RWPE2 (cell line): Measurements from ENCODE around the gene HERC3.

Experiments used
- ATAC-seq: fragments of 200-7000 bp; cut with Tn5 transposase; 3 replicates; pipeline ENCODE4 v1.9.1; 2021; ENCODE audit warnings: low read depth
- DNase-seq: peaks from one replicate; pipeline ENCODE4 v3.0.0-alpha.2; 2020; ENCODE audit warnings: low spot score
- H3K27ac ChIP-seq: fragments of 450-650 bp; 2 replicates; pipeline ENCODE4 v1.5.1; 2017; ENCODE audit warnings: mild to moderate bottlenecking; ENCODE audit not compliant: poor library complexity, severe bottlenecking
- H3K27me3 ChIP-seq: fragments of 250-450 bp; sonication (Bioruptor Pico); 2 replicates; pipeline ENCODE4 v1.5.1; 2021; ENCODE audit warnings: mild to moderate bottlenecking, moderate library complexity; ENCODE audit not compliant: insufficient read depth, poor library complexity, severe bottlenecking
- H3K36me3 ChIP-seq: fragments of 250-450 bp; sonication (Bioruptor Pico); 2 replicates; pipeline ENCODE4 v1.5.1; 2020; ENCODE audit warnings: low read depth, mild to moderate bottlenecking, moderate library complexity
- H3K4me1 ChIP-seq: fragments of 250-450 bp; sonication (Bioruptor Pico); 2 replicates; pipeline ENCODE4 v1.5.1; 2021; ENCODE audit warnings: mild to moderate bottlenecking, moderate library complexity; ENCODE audit not compliant: insufficient read depth, poor library complexity, severe bottlenecking
- H3K4me3 ChIP-seq: fragments of 250-450 bp; sonication (Bioruptor Pico); 2 replicates; pipeline ENCODE4 v1.5.1; 2021; ENCODE audit warnings: mild to moderate bottlenecking, moderate library complexity; ENCODE audit not compliant: severe bottlenecking
- H3K9me3 ChIP-seq: fragments of 250-450 bp; sonication (Bioruptor Pico); 2 replicates; pipeline ENCODE4 v1.5.1; 2021; ENCODE audit warnings: mild to moderate bottlenecking, moderate library complexity; ENCODE audit not compliant: severe bottlenecking
- TF ChIP-seq, protein P1 (sequence below): fragments of 450-650 bp; IDR thresholded peaks from one replicate; pipeline ENCODE4 v1.5.1; 2017; ENCODE audit warnings: mild to moderate bottlenecking, moderate library complexity; ENCODE audit not compliant: poor library complexity, severe bottlenecking

HERC3 gene

GRCh38 chr4:88674565-88674964, 82.3 kb downstream of the HERC3 start:
- H3K4me1 ChIP-seq: no peaks in the 10 kb centered on the region
- ATAC-seq (peak; percentile 23; the same call in 1 of the 3 replicates), DNase-seq (no peak)
- H3K27ac ChIP-seq: no peak overlapping the region
- no peak overlapping the region for H3K4me3 ChIP-seq
- no peaks in the 10 kb centered on the region for H3K9me3 ChIP-seq
- peaks cover 90% of the 10 kb centered on the region for H3K36me3 ChIP-seq
- TF ChIP-seq, protein P1, sequence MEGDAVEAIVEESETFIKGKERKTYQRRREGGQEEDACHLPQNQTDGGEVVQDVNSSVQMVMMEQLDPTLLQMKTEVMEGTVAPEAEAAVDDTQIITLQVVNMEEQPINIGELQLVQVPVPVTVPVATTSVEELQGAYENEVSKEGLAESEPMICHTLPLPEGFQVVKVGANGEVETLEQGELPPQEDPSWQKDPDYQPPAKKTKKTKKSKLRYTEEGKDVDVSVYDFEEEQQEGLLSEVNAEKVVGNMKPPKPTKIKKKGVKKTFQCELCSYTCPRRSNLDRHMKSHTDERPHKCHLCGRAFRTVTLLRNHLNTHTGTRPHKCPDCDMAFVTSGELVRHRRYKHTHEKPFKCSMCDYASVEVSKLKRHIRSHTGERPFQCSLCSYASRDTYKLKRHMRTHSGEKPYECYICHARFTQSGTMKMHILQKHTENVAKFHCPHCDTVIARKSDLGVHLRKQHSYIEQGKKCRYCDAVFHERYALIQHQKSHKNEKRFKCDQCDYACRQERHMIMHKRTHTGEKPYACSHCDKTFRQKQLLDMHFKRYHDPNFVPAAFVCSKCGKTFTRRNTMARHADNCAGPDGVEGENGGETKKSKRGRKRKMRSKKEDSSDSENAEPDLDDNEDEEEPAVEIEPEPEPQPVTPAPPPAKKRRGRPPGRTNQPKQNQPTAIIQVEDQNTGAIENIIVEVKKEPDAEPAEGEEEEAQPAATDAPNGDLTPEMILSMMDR: no peak
- no peaks in the 10 kb centered on the region for H3K27me3 ChIP-seq

DNA sequence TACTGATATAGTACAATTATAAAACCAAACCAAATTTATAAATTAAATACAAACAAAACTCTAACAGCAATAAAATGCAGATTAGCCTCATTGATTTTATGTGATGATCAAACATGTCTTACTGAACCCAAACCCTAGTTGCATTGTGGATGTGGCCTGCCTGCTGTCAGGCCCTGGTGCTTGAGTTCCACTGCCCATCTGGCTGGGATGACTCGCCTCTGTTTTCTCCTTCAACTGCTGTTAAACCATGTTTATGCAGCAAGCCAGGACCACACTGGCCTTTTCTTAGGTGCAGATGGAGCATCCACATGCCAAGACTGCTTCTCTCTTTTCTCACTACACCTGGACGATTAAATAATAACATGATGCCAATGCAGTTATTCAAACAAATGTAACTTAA, 82.7 kb downstream of the HERC3 start:
- DNase-seq: no peak
- H3K4me3 ChIP-seq: no peak overlapping the region
- H3K36me3 ChIP-seq: peaks cover 90% of the 10 kb centered on the region
- no peak overlapping the region for H3K27ac ChIP-seq
- H3K4me1 ChIP-seq: no peaks in the 10 kb centered on the region
- no peaks in the 10 kb centered on the region for H3K9me3 ChIP-seq
- ATAC-seq: no peak
- TF ChIP-seq, protein P1: no peak
- no peaks in the 10 kb centered on the region for H3K27me3 ChIP-seq

- no peak for DNase-seq
- no peak for ATAC-seq
- TF ChIP-seq, protein P1: no peak
These were observed 83.3 kb downstream of the HERC3 start for GRCh38 chr4:88675543-88675942.

GRCh38 chr4:88681209-88681608, 88.9 kb downstream of the HERC3 start:
- peaks cover 88% of the 10 kb centered on the region for H3K36me3 ChIP-seq
- TF ChIP-seq, protein P1: no peak
- H3K4me1 ChIP-seq: no peaks in the 10 kb centered on the region
- ATAC-seq: no peak
- DNase-seq: no peak
- no peaks in the 10 kb centered on the region for H3K27me3 ChIP-seq
- no peaks in the 10 kb centered on the region for H3K9me3 ChIP-seq
- H3K4me3 ChIP-seq: no peak overlapping the region
- no peak overlapping the region for H3K27ac ChIP-seq

More at GRCh38 chr4:88675543-88675942, 83.3 kb downstream of the HERC3 start:
- no peaks in the 10 kb centered on the region for H3K9me3 ChIP-seq
- no peak overlapping the region for H3K27ac ChIP-seq
- peaks cover 90% of the 10 kb centered on the region for H3K36me3 ChIP-seq
- no peak overlapping the region for H3K4me3 ChIP-seq
- H3K27me3 ChIP-seq: no peaks in the 10 kb centered on the region
- H3K4me1 ChIP-seq: no peaks in the 10 kb centered on the region

DNA sequence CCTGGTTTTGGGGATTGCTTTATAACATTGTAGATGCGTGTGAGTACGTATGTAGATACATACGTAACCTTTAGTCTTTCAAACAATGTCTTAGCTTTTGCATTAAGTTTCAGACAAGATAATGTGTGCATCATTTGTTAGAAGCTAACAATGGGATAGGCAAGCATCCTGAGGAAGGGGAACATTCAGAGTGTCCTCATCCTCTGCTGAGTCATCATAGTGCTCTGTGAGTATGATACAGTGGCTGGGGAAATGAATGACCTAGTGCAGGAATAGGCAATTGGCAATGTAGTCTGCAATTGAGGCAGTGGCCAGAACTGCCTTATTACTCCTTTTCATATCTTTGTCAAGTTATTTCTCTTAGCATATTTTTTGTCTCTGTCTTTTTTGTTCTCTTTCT, 98.1 kb downstream of the HERC3 start:
- H3K9me3 ChIP-seq: no peaks in the 10 kb centered on the region
- no peak overlapping the region for H3K27ac ChIP-seq
- DNase-seq (no peak), ATAC-seq (peak; percentile 64; the same call in 2 of the 3 replicates)
- peaks cover 82% of the 10 kb centered on the region for H3K36me3 ChIP-seq
- H3K4me3 ChIP-seq: no peak overlapping the region
- TF ChIP-seq, protein P1: no peak
- no peaks in the 10 kb centered on the region for H3K27me3 ChIP-seq
- H3K4me1 ChIP-seq: no peaks in the 10 kb centered on the region
